Measurements from ENCODE around the gene VPS26B. TPM values are rescaled to one million over a fixed set of nuclear protein-coding genes. Genes with fewer than 3 reads are reported as not detected.
A peak's percentile ranks its signal among the peaks of the same experiment; 100 is the strongest.

The VPS26B gene
- total and polyA plus RNA-seq, 2 donors (not counting 3 experiments of a cell fraction or from before 2014, with no cell fraction given): 40.2 to 53.1 TPM

GRCh38 chr11:134207538-134208239 is 16.8 kb upstream of the VPS26B start:
- H3K4me2 ChIP-seq (ENCODE audit: insufficient read depth, low read length): no peak overlapping the region
- peak; percentile 10 for DNase-seq (ENCODE audit: low read depth, low spot score)
- peaks cover 13% of the 10 kb centered on the region for H3K79me2 ChIP-seq (ENCODE audit: control insufficient read depth, insufficient read depth, low read length)
- no peak for TF ChIP-seq JUN (IDR thresholded peaks at IDR 0.05; ENCODE audit: borderline replicate concordance, insufficient read depth, insufficient read length, low read depth)
- TF ChIP-seq CTCF (IDR thresholded peaks at IDR 0.05; ENCODE audit: extremely low read depth in 1 of 2, insufficient read depth in 1 of 2, low read depth in 1 of 2, low read length in 2 of 2): peak; percentile 39 to 54
- BruUV-seq (replicated peaks): no TSS peak
- intact Hi-C loops (cut with micrococcal nuclease) (loop anchor here (1.0 to 5.0 kb wide), 3 partner anchors 37 to 280 kb away; partner anchors contain the start of genes ACAD8 and THYN1), dilution Hi-C loops (cut with MboI; ENCODE audit: extremely low pct_ligation_motif_present, low sequenced_read_pairs) (no loop called here)
- no peaks in the 10 kb centered on the region for H3K4me1 ChIP-seq (ENCODE audit: control insufficient read depth, extremely low read depth, insufficient read depth, low read length)
- peaks cover 5 to 14% of the 10 kb centered on the region in 2 experiments for H3K36me3 ChIP-seq (ENCODE audit: control insufficient read depth in 2 of 2, extremely low read depth in 1 of 2, insufficient read depth in 2 of 2, low read length in 2 of 2)
- H3K27me3 ChIP-seq (ENCODE audit: control insufficient read depth in 2 of 2, insufficient read depth in 2 of 2, low read length in 2 of 2): no peaks in the 10 kb centered on the region
- no peaks in the 10 kb centered on the region for H4K20me1 ChIP-seq (replicated peaks; ENCODE audit: control insufficient read depth, extremely low read depth, insufficient read depth, low read length)
- POLR2A ChIA-PET: interaction anchor here (0.7 kb wide), 1 partner anchor 17 kb away, joined by 3 read pairs; the partner anchor contains the start of gene VPS26B
- no peak overlapping the region for H3K4me3 ChIP-seq (replicated peaks in 1 of 3; ENCODE audit: insufficient read depth in 1 of 3, low read depth in 1 of 3, low read length in 3 of 3)
- no peak overlapping the region for H3K27ac ChIP-seq (ENCODE audit: insufficient read depth, low read depth, low read length)
- CTCF ChIA-PET: interaction anchor here (0.6 to 4.5 kb wide), 14 partner anchors 11 to 157 kb away, joined by 3 to 20 read pairs (median 6); partner anchors contain the start of genes ACAD8, NCAPD3, THYN1 and VPS26B
- no peak overlapping the region for H2AFZ ChIP-seq (ENCODE audit: low read depth, low read length)
- no peak overlapping the region for H3K9ac ChIP-seq (replicated peaks; ENCODE audit: extremely low read depth, insufficient read depth, low read length)
- no peaks in the 10 kb centered on the region for H3K9me1 ChIP-seq (replicated peaks; ENCODE audit: control insufficient read depth, extremely low read depth, insufficient read depth, low read length)
- FAIRE-seq: no peak
- no peaks in the 10 kb centered on the region for H3K9me3 ChIP-seq (replicated peaks; ENCODE audit: control insufficient read depth, insufficient read depth, low read length)

- H3K27me3 ChIP-seq (ENCODE audit: control insufficient read depth in 2 of 2, insufficient read depth in 2 of 2, low read length in 2 of 2): no peaks in the 10 kb centered on the region
- peaks cover 4 to 12% of the 10 kb centered on the region in 2 experiments for H3K36me3 ChIP-seq (ENCODE audit: control insufficient read depth in 2 of 2, extremely low read depth in 1 of 2, insufficient read depth in 2 of 2, low read length in 2 of 2)
- peaks cover 52% of the 10 kb centered on the region for H3K79me2 ChIP-seq (ENCODE audit: control insufficient read depth, insufficient read depth, low read length)
- intact Hi-C loops (cut with micrococcal nuclease): no loop called here
- H3K9me1 ChIP-seq (replicated peaks; ENCODE audit: control insufficient read depth, extremely low read depth, insufficient read depth, low read length): no peaks in the 10 kb centered on the region
- no peaks in the 10 kb centered on the region for H3K9me3 ChIP-seq (replicated peaks; ENCODE audit: control insufficient read depth, insufficient read depth, low read length)
- no peaks in the 10 kb centered on the region for H3K4me1 ChIP-seq (ENCODE audit: control insufficient read depth, extremely low read depth, insufficient read depth, low read length)
- ChIA-PET CTCF (no interaction called here), POLR2A (no interaction called here)
- no peak for TF ChIP-seq MAX (IDR thresholded peaks at IDR 0.05; ENCODE audit: insufficient read depth, insufficient read length)
- TF ChIP-seq EZH2 (IDR thresholded peaks at IDR 0.05; ENCODE audit: borderline replicate concordance, low read depth, low read length, severe bottlenecking): no peak
- no peak for TF ChIP-seq CTCF (IDR thresholded peaks at IDR 0.05; ENCODE audit: extremely low read depth in 1 of 2, insufficient read depth in 1 of 2, low read depth in 1 of 2, low read length in 2 of 2)
- no peak for TF ChIP-seq POLR2AphosphoS5 (IDR thresholded peaks at IDR 0.05; ENCODE audit: insufficient read depth, low read depth, low read length)
- TF ChIP-seq GATA2 (IDR thresholded peaks at IDR 0.05; ENCODE audit: insufficient read depth, insufficient read length, low read depth, low read length): no peak
- TF ChIP-seq MYC (IDR thresholded peaks at IDR 0.05; ENCODE audit: low read depth, low read length): no peak
- no peak for TF ChIP-seq FOS (IDR thresholded peaks at IDR 0.05; ENCODE audit: borderline replicate concordance, insufficient read depth, low read length)
- TF ChIP-seq POLR2A (IDR thresholded peaks at IDR 0.05; ENCODE audit: low read depth, low read length): no peak
- TF ChIP-seq JUN (IDR thresholded peaks at IDR 0.05; ENCODE audit: borderline replicate concordance, insufficient read depth, insufficient read length, low read depth): no peak
- no peak overlapping the region for H3K4me2 ChIP-seq (ENCODE audit: insufficient read depth, low read length)
- no peaks in the 10 kb centered on the region for H4K20me1 ChIP-seq (replicated peaks; ENCODE audit: control insufficient read depth, extremely low read depth, insufficient read depth, low read length)
- FAIRE-seq: no peak
- H3K9ac ChIP-seq (replicated peaks; ENCODE audit: extremely low read depth, insufficient read depth, low read length): no peak overlapping the region
- no peak for DNase-seq (ENCODE audit: low read depth, low spot score)
- H3K4me3 ChIP-seq (replicated peaks in 1 of 3; ENCODE audit: insufficient read depth in 1 of 3, low read depth in 1 of 3, low read length in 3 of 3): no peak overlapping the region
- H3K27ac ChIP-seq (ENCODE audit: insufficient read depth, low read depth, low read length): no peak overlapping the region
- dilution Hi-C loops (cut with MboI; ENCODE audit: extremely low pct_ligation_motif_present, low sequenced_read_pairs): no loop called here
- no peak overlapping the region for H2AFZ ChIP-seq (ENCODE audit: low read depth, low read length)
- BruUV-seq (replicated peaks): no TSS peak
These were observed 8.6 kb upstream of the VPS26B start for GRCh38 chr11:134215836-134216235.
